HG02759 (cell line): ENCODE results near the gene WDR82.

Source experiments
- ATAC-seq: cut with Tn5 transposase; IDR thresholded peaks from one replicate; pipeline ENCODE4 v1.9.1; 2021; ENCODE audit warnings: mild to moderate bottlenecking, moderate library complexity; ENCODE audit not compliant: unreplicated experiment

The WDR82 gene

GRCh38 chr3:52210550-52211046 lies 67.9 kb downstream of the WDR82 start:
- ATAC-seq: no peak

GRCh38 chr3:52210037-52210436 lies 68.4 kb downstream of the WDR82 start:
- ATAC-seq: no peak

GRCh38 chr3:52208556-52208955 lies 69.9 kb downstream of the WDR82 start:
- no peak for ATAC-seq

- no peak for ATAC-seq
Measured at GRCh38 chr3:52205727-52206372, 72.6 kb downstream of the WDR82 start.
